ENCODE measurements around the gene SLC38A7. TPM values are rescaled to one million over a fixed set of nuclear protein-coding genes. Genes with fewer than 3 reads are reported as not detected.
"Not testable (repeated sequence)": the region's sequence is repeated elsewhere in the genome, so short reads cannot be mapped to it uniquely, and the experiment has no call there.

Gene SLC38A7
- polyA plus RNA-seq, 3 donors = 3.2 to 7.4 (median 4.5) TPM

DNA sequence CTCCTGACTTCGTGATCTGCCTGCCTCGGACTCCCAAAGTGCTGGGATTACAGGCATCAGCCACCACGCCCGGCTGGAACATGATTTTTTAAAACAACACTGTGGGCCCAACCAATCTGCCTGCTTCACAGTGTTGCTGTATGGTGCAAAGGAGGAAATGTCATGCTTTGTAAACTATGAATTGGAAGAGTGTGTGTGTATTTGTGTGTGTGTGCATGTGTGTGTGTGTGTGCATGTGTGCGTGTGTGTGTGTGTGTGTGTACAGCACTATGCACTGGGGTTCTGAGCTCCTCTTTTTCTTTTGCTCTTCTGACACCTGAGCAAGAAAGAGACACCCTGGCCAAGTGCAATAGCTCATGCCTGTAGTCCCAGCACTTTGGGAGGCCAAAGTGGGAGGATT is 40.5 kb downstream of the SLC38A7 start:
- 84 to 93% (median 88%) methylated on average over 5 of the region's 5 CpGs for whole genome bisulfite sequencing, 3 donors

GRCh38 chr16:58640949-58641348 is 43.6 kb downstream of the SLC38A7 start:
- 85 to 91% (median 89%) methylated on average over 5 of the region's 5 CpGs for WGBS, 3 donors
- no peak overlapping the region for H3K27ac ChIP-seq (ENCODE audit: low read depth, low read length)

More for the DNA sequence above, 40.5 kb downstream of the SLC38A7 start:
- H3K27ac ChIP-seq (ENCODE audit: low read depth, low read length) = no peak overlapping the region

GRCh38 chr16:58639836-58640235 is 44.7 kb downstream of the SLC38A7 start:
- no peak overlapping the region for H3K27ac ChIP-seq (ENCODE audit: low read depth, low read length)
- 86 to 89% (median 89%) methylated on average over 8 of the region's 8 CpGs for WGBS, 3 donors

DNA sequence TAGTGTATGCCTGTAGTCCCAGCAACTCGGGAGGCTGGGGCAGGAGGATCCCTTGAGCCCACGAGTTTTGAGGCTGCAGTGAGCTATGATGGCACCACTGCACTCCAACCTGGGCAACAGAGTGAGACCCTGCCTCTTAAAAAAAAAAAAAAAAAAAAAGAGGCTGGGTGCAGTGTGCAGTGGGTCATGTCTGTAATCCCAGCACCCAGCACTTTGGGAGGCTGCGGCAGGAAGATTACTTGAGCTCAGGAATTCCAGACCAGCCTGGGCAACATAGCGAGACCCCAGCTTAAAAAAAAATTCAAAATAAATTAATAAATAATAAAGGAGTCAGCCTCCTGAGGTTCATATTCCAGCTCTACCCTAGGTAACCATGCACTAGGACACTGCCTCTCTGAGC is 45.3 kb downstream of the SLC38A7 start:
- no peak overlapping the region for H3K27ac ChIP-seq (ENCODE audit: low read depth, low read length)
- 79 to 91% (median 83%) methylated on average over 4 of the region's 4 CpGs for WGBS, 3 donors

- WGBS, 3 donors = 62 to 69% (median 66%) methylated on average over 8 of the region's 8 CpGs
- no peak overlapping the region for H3K27ac ChIP-seq (ENCODE audit: low read depth, low read length)
These were observed 46.2 kb downstream of the SLC38A7 start for GRCh38 chr16:58638148-58639036.

DNA sequence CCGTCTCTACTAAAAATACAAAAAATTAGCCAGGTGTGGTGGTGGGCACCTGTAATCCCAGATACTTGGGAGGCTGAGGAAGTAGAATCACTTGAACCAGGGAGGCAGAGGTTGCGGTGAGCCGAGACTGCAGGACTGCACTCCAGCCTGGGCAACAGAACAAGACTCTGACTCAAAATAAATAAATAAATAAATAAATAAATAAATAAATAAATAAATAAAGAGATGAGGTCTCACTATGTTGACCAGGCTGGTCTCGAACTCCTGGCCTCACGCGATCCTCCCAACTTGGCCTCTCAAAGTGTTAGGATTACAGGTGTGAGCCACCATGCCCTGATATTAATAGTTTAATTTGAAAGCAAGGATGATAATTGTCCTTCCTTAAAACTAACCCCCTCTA is 47.5 kb downstream of the SLC38A7 start:
- WGBS, 3 donors = 97 to 99% (median 99%) methylated on average over 6 of the region's 6 CpGs
- H3K27ac ChIP-seq (ENCODE audit: low read depth, low read length) = not testable (repeated sequence)

DNA sequence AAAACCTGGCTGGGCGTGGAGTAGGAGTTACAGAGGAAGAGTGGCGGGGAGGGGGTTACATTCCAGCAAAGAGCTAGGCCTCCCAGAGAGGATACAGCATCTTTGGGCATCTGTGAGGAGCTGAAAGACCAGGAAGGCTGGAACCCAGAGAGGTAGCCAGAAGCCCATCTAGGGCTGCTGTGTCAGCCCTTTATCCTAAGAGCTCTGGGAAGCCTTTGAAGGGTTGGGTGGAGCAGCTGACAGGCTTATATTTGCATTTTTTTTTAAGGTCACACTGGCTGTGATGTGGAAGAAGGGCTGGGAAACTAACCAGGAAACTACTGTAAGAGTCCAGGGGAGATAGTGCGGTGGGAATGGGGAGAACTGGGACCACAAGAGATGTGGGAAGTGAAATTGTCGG is 48.1 kb downstream of the SLC38A7 start:
- H3K27ac ChIP-seq (ENCODE audit: low read depth, low read length) = no peak overlapping the region
- 86 to 91% (median 87%) methylated on average over 4 of the region's 4 CpGs for WGBS, 3 donors

GRCh38 chr16:58635502-58635901 is 49.1 kb downstream of the SLC38A7 start:
- 88 to 89% (median 89%) methylated on average over 4 of the region's 4 CpGs for WGBS, 3 donors
- H3K27ac ChIP-seq (ENCODE audit: low read depth, low read length) = no peak overlapping the region

DNA sequence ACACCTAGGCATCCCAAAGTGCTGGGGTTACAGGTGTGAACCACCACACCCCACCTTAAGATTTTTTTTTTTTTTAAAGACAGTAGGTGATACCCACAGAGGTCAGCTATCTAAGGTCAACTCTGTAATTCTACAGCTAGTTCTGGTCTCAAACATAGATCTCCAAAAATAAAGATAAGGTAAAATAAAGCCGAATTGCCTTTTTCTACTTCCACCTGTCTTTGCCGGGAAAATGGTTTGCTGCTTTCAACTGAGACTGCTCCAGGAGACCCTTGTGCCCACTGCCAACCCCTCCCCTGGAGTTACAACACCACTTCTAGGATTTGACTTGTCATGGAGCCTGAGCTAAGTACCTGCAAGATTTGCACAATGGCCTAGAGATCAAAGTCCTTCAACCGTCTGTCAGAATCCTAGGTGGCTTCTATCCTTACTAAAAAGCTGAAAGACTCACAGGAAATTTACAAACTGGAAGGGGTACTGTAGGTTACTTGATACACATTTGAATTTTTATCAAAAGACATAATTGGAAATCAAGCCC is 50.2 kb downstream of the SLC38A7 start:
- WGBS, 3 donors = 71 to 81% (median 72%) methylated on average over 3 of the region's 3 CpGs
- no peak overlapping the region for H3K27ac ChIP-seq (ENCODE audit: low read depth, low read length)

DNA sequence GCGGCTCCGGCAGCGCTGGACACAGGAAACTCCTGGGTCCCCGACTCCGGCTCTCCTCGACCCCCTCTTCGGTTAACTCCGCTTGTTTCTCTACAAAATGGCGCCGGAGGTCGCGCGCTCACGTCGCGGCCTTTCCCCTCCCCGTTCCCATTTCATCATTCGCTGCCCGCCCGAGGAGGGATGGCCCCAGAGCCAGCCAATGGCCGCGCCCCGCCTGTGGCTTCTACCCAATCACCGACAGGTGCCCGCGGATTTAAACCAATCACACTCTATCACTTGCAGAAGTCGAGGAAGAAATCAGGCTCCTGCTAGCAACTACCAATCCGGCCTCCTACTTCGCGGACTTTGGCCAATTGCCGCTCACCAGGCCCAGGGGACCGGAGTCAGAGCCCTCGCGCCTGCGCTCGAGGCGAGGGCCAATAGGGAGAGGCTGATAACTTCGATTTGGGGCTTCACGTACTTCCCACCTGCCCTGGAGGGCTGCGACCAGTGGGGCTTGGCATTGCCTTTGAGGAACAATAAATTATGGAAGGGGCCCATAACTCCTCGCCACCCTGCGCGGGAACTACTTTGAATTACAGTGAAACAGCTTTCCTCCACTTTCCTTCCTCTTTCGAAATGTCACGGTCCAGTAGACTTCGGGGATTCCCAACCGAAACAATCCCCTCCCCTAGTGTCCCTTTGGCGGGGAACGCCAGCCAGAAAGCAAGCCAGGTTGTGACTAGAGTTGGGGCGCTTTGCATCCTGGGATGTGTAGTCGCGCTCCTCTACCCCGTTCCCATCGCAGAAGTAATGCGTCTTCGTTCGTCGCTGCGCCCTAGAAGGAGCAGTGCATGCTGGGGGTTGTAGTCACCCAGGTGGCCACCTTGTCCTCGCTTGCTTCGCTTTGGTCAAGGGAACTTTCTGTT is 54.6 kb downstream of the SLC38A7 start, which contains the start of gene CNOT1:
Gene CNOT1, minus strand, starts transcription at position 94 of the 908 bp plus-strand sequence. CDS start 30,489 bp downstream, outside the sequence.
- WGBS, 3 donors = 0 to 1% (median 0%) methylated on average over 58 to 61 of the region's 61 CpGs
- H3K27ac ChIP-seq (ENCODE audit: low read depth, low read length) = peak within 1 kb of the TSS; percentile 75

GRCh38 chr16:58628845-58629732 is 55.5 kb downstream of the SLC38A7 start:
- peak overlapping the region; percentile 75 for H3K27ac ChIP-seq (ENCODE audit: low read depth, low read length)
- WGBS, 3 donors = 0 to 1% (median 0%) methylated on average over 51 to 53 of the region's 53 CpGs

GRCh38 chr16:58624209-58624608 is 60.4 kb downstream of the SLC38A7 start:
- whole genome bisulfite sequencing, 3 donors = 83 to 89% (median 87%) methylated on average over 7 of the region's 7 CpGs
- no peak overlapping the region for H3K27ac ChIP-seq (ENCODE audit: low read depth, low read length)

- H3K27ac ChIP-seq (ENCODE audit: low read depth, low read length) = no peak overlapping the region
- 91 to 96% (median 94%) methylated on average over 10 of the region's 10 CpGs for WGBS, 3 donors
These were observed 64.2 kb downstream of the SLC38A7 start for GRCh38 chr16:58620396-58620795.

DNA sequence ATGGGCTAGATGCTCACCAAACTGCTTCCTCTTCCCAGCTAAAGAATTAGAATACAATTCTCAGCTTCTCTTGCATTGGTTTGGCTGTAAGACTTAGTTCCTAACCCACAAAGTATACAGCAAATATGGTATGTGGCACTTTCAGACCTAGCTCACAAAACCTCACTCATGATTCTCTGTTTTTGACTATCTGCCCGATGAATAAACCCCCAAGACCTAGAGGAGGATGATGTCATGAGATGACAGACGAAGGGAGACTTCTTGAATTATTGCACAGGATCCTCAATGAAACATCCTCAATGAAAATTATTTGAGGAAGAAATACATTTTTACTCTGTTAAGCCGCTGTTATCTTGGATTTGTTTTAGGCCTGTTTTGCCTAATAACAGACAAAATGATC is 69.3 kb downstream of the SLC38A7 start:
- no peak overlapping the region for H3K27ac ChIP-seq (ENCODE audit: low read depth, low read length)
- WGBS, 3 donors = 53 to 77% (median 71%) methylated on average over 3 of the region's 3 CpGs
